Endometrial microvascular endothelial cells (primary cell): ENCODE results near the gene STARD7. TPM values are rescaled to one million over a fixed set of nuclear protein-coding genes. Genes with fewer than 3 reads are reported as not detected.
"Not testable (repeated sequence)": the region's sequence is repeated elsewhere in the genome, so short reads cannot be mapped to it uniquely, and the experiment has no call there.

Experiments used
- in situ Hi-C: cut with HindIII; loops from 2 replicates; pipeline ENCODE4 v1.10.0; 2017; ENCODE audit warnings: low sequenced_read_pairs, low pct_unique_long_range_greater_than_20kb; ENCODE audit errors: inconsistent ontology term
- total RNA-seq: library from RNA; depleted of rRNA; stranded (reverse); fragments of >200 nt; gene quantifications from one replicate; pipeline ENCODE4 v1.2.3, GENCODE V29; 2015; ENCODE audit errors: inconsistent ontology term

STARD7 gene, protein sequence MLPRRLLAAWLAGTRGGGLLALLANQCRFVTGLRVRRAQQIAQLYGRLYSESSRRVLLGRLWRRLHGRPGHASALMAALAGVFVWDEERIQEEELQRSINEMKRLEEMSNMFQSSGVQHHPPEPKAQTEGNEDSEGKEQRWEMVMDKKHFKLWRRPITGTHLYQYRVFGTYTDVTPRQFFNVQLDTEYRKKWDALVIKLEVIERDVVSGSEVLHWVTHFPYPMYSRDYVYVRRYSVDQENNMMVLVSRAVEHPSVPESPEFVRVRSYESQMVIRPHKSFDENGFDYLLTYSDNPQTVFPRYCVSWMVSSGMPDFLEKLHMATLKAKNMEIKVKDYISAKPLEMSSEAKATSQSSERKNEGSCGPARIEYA
- total RNA-seq, result 149 TPM

DNA sequence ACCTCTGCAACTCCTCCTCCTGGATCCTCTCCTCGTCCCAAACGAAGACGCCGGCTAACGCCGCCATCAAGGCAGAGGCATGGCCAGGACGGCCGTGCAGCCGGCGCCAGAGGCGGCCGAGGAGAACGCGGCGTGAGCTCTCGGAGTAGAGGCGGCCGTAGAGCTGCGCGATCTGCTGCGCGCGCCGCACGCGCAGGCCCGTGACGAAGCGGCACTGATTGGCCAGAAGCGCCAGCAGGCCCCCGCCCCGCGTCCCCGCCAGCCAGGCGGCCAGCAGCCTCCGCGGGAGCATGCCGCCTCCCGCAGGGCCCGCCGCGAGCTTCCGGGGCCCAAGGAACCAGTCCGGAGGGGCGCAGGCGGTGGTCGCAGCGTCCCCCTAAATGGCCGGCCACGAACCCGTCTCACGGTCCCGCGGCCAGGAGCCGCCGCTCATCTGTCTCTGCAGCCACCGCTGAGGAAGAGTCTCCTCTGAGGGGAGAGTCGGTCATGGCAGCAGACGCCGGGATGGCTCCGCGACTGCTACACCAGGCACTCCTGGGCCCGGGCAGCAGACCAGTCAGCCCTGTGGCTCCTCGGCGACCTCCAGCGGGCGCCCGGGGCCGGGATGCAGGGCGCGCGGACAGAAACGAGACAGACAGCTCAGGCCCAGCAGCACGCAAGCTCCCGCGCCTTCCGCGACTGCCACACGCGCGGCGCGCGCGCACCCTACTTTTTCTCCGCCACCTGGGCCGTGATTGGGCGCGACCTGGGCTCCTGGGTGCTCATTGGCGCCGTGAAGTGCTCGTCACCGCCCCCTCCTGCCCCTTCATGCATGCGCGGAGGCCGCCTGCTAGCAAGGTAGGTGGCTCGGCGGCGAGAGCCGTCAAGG lies at the start of gene STARD7:
Gene STARD7 (minus strand): TSS at position 685 of the 868 bp plus-strand sequence. CDS start 393 bp downstream, at position 292.
- in situ Hi-C loops, result no loop called here

DNA sequence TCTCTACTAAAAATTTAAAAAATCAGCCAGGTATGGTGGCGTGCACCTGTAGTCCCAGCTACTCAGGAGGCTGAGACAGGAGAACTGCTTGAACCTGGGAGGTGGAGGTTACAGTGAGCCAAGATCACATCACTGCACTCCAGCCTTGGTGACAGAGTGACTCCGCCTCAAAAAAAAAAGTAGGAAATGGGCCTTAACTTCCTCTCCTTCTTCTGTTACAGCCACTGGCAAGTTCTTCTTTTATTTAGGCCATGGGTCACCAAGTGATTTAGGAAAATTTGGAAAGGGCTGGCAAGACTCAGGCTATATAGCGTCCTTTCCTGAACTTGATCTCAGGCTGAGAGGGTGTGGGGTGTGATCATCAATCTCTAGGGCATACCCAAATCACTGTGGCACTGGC lies 49.1 kb upstream of the STARD7 start:
- in situ Hi-C loops, result not testable (repeated sequence)

- in situ Hi-C loops, result no loop called here
Measured at GRCh38 chr2:96256611-96257113, 48.0 kb upstream of the STARD7 start.

DNA sequence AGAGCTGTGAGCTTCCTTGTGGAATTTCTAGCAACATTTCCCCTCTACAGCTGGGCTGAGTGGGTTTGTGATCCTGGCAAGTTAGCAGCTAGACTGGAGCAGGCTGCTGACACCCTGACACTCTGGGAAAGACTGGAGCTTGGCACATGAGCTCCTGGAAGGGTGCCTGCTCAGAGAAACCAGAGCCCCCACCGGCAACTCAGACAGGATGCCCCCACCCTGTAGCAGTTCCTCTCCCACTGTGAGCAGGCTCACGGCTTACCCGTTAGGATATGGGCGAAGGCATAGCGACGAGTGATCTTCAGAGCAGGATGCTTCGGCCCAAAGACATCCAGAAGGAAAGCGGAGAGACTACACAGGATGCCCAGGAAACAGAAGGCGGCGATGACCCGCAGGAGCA lies 45.9 kb upstream of the STARD7 start:
- in situ Hi-C loops, result no loop called here

- in situ Hi-C loops, result no loop called here
Measured at GRCh38 chr2:96253006-96253405, 44.4 kb upstream of the STARD7 start.

- in situ Hi-C loops, result no loop called here
Measured at GRCh38 chr2:96252526-96252925, 43.9 kb upstream of the STARD7 start.

DNA sequence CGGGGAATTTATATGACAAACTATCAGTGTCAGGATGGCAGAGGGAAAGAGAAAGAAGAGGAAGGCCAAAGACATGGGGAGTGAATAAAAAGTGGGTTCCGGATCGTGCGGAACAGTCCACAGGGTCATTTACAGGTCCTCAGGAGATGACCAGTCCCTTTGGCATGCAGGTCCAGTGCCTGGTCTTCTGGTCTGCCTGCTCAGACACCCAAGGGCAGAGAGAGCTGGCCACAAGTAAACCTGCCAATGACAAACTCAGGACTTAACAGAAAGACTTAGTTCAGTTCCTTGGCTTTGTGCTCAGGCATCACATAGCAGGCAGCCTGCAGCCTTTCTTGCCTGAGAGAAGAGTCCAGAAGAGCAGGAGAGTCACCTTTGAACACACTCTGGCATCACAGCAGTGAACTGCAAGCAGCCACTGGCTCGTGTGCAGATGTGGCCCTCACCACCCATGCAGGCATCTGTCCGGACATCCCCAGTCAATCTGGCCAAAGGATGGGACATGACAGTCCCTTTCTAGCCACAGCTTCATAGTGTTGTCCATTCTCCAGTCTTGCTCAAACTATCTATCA lies 43.2 kb upstream of the STARD7 start:
- in situ Hi-C loops, result no loop called here

DNA sequence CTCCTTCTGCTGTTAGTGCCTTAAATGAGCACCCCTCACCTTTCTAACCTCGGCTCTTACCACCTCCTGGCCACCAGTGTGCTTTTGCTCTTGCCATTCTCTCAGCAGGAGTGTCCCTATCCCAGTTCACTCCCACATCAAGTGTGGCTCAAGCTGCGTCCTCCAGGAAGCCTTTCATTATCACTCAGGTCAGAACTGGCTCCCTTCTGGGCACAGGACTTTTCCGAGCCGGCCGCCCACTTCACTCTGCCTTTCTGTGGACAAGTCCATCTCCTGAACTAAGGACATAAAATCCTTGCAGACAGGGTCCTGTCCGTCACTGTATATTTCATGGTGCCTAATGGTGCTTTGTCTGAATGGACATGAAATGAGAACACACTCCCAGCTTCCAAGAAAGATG lies 41.6 kb upstream of the STARD7 start:
- in situ Hi-C loops, result no loop called here

DNA sequence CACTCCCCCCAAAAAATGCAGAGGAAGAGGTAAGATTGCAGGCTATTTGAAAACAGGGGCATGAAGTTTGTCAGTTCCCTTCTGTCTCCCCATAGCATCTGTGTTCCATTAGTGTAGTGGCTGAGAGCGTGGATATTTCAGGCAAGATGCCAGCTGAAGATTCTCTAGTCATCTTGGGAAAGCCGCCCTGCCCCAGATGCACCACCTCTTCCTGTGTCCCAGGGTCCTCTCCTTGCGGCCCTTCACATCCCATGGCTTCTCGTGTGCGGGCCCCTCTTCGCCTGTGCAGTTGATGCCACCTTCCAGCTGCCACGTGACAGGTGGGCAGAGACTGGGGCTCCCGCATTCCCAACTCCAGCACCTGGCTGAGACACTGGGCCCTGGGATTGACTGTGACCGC lies 41.0 kb upstream of the STARD7 start:
- in situ Hi-C loops, result no loop called here

DNA sequence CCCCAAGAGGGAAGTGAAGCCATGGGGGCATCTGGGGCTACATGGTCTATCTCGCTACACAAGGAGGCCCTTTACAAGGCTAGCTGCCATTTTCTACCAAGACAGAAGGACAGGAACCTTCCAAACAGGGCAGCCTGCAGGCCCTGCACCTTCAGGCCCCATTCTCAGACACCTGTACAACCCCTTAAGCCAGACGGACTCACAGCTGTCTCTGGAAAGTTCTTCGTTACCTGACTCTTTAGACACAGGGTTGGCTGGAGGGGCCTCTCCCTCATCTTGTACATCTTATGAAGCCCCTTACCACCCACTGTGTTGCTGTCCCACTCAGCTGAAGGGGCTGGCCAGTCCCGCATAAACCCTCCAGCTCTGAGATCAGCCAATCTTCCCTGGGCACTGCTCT lies 40.0 kb upstream of the STARD7 start:
- in situ Hi-C loops, result no loop called here

- in situ Hi-C loops, result no loop called here
Measured at GRCh38 chr2:96247896-96248295, 39.3 kb upstream of the STARD7 start.

DNA sequence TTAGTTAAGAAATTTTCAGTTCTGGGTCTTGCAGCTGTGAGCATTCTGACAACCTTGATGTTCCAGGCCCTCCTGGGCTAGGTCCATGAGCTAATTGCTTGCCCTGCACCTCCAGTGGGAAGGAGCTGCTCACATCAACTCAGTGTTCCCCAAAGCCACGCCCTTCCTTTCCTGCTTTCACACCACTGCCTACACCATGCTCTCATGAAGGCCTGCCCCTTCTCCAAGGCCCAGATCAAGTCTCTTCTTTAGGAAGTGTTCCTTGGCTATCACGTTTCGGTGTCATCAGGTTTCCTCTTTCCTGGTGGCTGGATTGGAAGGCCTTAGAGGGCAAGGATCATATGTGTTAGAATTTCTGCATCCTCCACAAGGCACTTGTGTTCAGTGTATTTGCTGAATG lies 38.4 kb upstream of the STARD7 start:
- in situ Hi-C loops, result no loop called here

DNA sequence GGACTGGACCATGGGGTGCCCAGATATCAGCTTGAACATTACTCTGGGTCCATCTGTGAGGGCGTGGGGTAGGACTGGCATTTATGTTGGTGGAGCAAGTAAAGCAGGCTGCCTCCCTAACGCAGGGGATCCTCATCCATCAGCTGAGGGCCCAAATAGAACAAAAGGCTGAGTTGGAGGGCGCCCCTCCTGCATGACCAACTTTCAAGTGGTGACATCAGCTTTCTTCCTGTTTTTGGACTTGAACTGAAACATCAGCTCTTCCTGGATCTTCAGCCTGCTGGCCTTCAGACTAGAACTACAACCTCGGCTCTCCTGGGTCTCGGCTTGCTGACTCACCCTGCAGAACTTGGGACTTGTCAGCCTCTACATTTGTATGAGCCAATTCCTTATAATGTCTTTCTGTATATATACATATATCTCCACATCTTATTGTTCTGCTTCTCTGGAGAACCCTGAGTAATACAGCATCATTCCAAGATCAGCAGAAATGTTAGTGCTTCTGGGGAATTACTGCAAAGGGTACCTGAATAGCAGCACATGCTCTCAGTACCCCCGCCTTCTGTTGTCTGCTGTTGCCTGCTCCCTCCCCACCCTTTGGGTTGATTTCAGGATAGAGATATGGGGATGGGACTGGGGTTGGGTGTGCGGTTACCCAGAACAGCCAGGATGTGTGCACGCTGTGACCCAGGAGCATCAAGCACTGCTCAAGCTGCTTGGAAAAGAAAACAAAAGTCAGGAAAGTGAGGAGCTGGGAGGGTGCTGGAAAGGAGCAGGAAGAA lies 37.2 kb upstream of the STARD7 start:
- in situ Hi-C loops, result no loop called here

DNA sequence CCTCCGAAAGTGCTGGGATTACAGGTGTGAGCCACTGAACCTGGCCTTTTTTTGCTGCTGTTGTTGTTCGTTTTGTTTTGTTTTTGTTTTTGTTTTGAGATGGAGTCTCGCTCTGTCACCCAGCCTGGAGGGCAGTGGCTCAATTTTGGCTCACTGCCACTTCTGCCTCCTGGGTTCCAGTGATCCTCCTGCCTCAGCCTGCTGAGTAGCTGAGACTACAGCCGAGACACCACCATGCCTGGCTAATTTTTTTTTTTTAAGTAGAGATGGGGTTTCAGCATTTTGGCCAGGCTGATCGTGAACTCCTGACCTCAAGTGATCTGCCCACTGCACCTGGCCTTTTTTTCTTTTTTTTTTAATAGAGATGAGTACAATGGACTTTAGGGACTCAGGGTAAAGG lies 35.2 kb upstream of the STARD7 start:
- in situ Hi-C loops, result no loop called here

DNA sequence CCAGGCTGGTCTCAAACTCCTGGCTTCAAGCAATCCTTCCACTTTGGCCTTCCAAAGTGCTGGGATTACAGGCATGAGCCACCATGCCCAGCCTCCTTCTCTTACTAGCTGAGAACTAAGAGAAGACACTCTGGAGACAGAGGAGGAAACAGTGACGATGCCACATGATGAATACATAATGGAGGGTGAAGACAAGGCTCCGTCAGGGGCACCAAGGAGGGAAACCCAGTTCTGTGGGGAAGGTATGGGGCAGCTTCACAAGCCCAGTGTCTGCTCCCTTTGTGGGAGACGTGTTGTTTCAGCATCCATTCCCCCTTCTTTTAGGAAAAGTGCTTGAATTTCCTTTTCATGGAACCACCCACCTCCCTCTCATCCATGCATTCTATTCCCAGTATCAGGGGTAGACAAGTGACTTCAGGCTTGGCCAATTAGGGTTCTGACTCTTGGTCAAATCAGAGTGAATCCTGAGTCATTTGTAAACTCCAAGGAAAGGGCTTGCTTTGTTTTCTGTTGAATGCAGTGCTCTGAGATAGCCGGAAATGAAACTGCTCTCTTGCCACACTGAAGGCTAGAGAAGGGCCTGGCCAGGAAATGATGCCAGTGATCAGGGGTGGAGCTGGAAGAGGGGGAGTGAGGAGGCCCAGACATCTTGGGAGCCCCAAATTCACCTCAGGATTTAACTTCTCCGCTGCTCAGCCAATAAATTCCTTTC lies 33.4 kb upstream of the STARD7 start:
- in situ Hi-C loops, result no loop called here

GRCh38 chr2:96241227-96241626 lies 32.6 kb upstream of the STARD7 start:
- in situ Hi-C loops, result no loop called here

- in situ Hi-C loops, result no loop called here
Measured at GRCh38 chr2:96240341-96241038, 31.9 kb upstream of the STARD7 start.
